GM12878 (cell line): ENCODE data around the gene PSMD4. TPM values are rescaled to one million over a fixed set of nuclear protein-coding genes. Genes with fewer than 3 reads are reported as not detected.

Source experiments
- ATAC-seq: fragments of 200-7000 bp; cut with Tn5 transposase; 3 replicates; pipeline ENCODE4 v1.9.1; 2020; ENCODE audit warnings: mild to moderate bottlenecking, moderate library complexity
- BruUV-seq: library from RNA; stranded (reverse); fragments of 400-500 nt; replicated peaks from 2 replicates; lab custom pipeline; 2021; lab: Mats Ljungman, UMichigan
- CTCF ChIA-PET: fragments of 300-600 bp; sonication (Branson Sonifier 250); formaldehyde crosslinking; extraction: SDS; loops from one replicate; lab custom pipeline; 2021; ENCODE audit warnings: inconsistent platforms; lab: Yijun Ruan, JAX
- POLR2A ChIA-PET: fragments of 350-600 bp; formaldehyde crosslinking; extraction: SDS; loops from one replicate; lab custom pipeline; 2021; ENCODE audit warnings: inconsistent platforms; lab: Charles Lee
- RAD21 ChIA-PET: fragments of 300-600 bp; sonication (Branson Sonifier 250); formaldehyde crosslinking; loops from one replicate; lab custom pipeline; 2023; ENCODE audit warnings: antibody characterized with exemption; ENCODE audit not compliant: unreplicated experiment; lab: Charles Lee
- SMC1A ChIA-PET: fragments of 300-600 bp; sonication (Branson Sonifier 250); formaldehyde crosslinking; loops from one replicate; lab custom pipeline; 2023; ENCODE audit not compliant: unreplicated experiment, uncharacterized antibody; lab: Charles Lee
- DNase-seq: peaks from one replicate; pipeline ENCODE4 v3.0.0-alpha.2; 2011; ENCODE audit warnings: low read depth, low spot score
- FAIRE-seq: peaks from 3 replicates; lab custom pipeline; 2011; peaks lifted over from hg19 to GRCh38; lab: Jason Lieb, UNC
- H2AFZ ChIP-seq: 2 replicates; pipeline ENCODE4 v1.6.0; 2011; ENCODE audit warnings: low read depth, low read length, control low read depth; ENCODE audit not compliant: control insufficient read depth
- H3K27ac ChIP-seq: 2 replicates; pipeline ENCODE4 v1.5.1; 2011; ENCODE audit warnings: control low read depth; ENCODE audit not compliant: control insufficient read depth, insufficient read depth
- H3K27me3 ChIP-seq, 2 experiments: replicated peaks in 1 of 2; 2 replicates each; pipeline versions ENCODE4 v1.6.0 to v1.6.1; 2011; ENCODE audit warnings: low read length in 1 of 2; ENCODE audit not compliant: control insufficient read depth in 2 of 2, insufficient read depth in 2 of 2
- H3K36me3 ChIP-seq, 2 experiments: 2 replicates each; pipeline ENCODE4 v1.5.1; 2011; ENCODE audit warnings: low read length in 1 of 2; ENCODE audit not compliant: control insufficient read depth in 2 of 2, insufficient read depth in 2 of 2
- H3K4me1 ChIP-seq: 2 replicates; pipeline ENCODE4 v1.6.1; 2011; ENCODE audit warnings: mild to moderate bottlenecking, low read length, moderate library complexity, mixed read lengths; ENCODE audit not compliant: control insufficient read depth, insufficient read depth
- H3K4me2 ChIP-seq: 2 replicates; pipeline ENCODE4 v1.6.0; 2011; ENCODE audit warnings: control low read depth; ENCODE audit not compliant: control insufficient read depth, insufficient read depth
- H3K4me3 ChIP-seq: fragments of 200-600 bp; sonication (generic); 2 replicates; pipeline ENCODE4 v1.5.1; 2016
- H3K79me2 ChIP-seq: 2 replicates; pipeline ENCODE4 v1.6.0; 2011; ENCODE audit warnings: low read length; ENCODE audit not compliant: control insufficient read depth, insufficient read depth
- H3K9ac ChIP-seq: 2 replicates; pipeline ENCODE4 v1.8.0; 2011; ENCODE audit warnings: low read length, control low read depth, mixed read lengths; ENCODE audit not compliant: control insufficient read depth, insufficient read depth
- H3K9me3 ChIP-seq: replicated peaks from 3 replicates; pipeline ENCODE4 v1.5.1; 2011; ENCODE audit warnings: mild to moderate bottlenecking, low read length; ENCODE audit not compliant: control insufficient read depth, insufficient read depth
- H4K20me1 ChIP-seq: 2 replicates; pipeline ENCODE4 v1.6.0; 2011; ENCODE audit not compliant: control insufficient read depth, insufficient read depth
- BMI1 ChIP-seq: fragments of 450-650 bp; IDR thresholded peaks from 2 replicates; pipeline ENCODE4 v1.6.1; 2016; ENCODE audit warnings: mild to moderate bottlenecking, moderate library complexity, borderline replicate concordance
- FOS ChIP-seq: IDR thresholded peaks from 3 replicates; pipeline ENCODE4 v1.6.1; 2011; ENCODE audit warnings: borderline replicate concordance; ENCODE audit not compliant: insufficient read length; ENCODE audit errors: extremely low read depth
- HDGF ChIP-seq: fragments of 450-650 bp; IDR thresholded peaks from 2 replicates; pipeline ENCODE4 v1.6.1; 2016; ENCODE audit warnings: antibody characterized with exemption
- NR2F1 ChIP-seq: fragments of 450-650 bp; conservative IDR thresholded peaks from 2 replicates; pipeline ENCODE4 v1.6.1; 2017; ENCODE audit warnings: mild to moderate bottlenecking
- PML ChIP-seq: IDR thresholded peaks from 2 replicates; pipeline ENCODE4 v1.6.1; 2012; ENCODE audit warnings: low read length, inconsistent platforms
- REST ChIP-seq: IDR thresholded peaks from 2 replicates; pipeline ENCODE4 v1.6.1; 2012; ENCODE audit warnings: mild to moderate bottlenecking, low read depth, low read length
- WGBS: methylation state at CpG from one replicate; pipeline ENCODE4 v1.1.6; 2016; ENCODE audit warnings: low lambda C conversion rate; ENCODE audit not compliant: insufficient replicate concordance, insufficient coverage; ENCODE audit errors: missing lambda C conversion rate; 5-methylcytosine and 5-hydroxymethylcytosine counted together
- in situ Hi-C: fragments of 300-500 bp; cut with MboI; formaldehyde crosslinking; loops from 9 replicates; pipeline ENCODE4 v1.14.3; 2018; ENCODE audit warnings: mixed read lengths
- intact Hi-C: fragments of 100-400 bp; cut with micrococcal nuclease; formaldehyde crosslinking; loops from one replicate; pipeline ENCODE4 v1.14.2; 2022; ENCODE audit not compliant: unreplicated experiment
- polyA plus RNA-seq, 11 experiments: library from polyadenylated mRNA; depleted of rRNA in 4 of 11; unstranded in 6 of 11; stranded (reverse) in 5 of 11; fragments of >200 nt; fragmentation: Nextera tagmentation in 4 of 11; fragmentation: Illumina TruSeq in 1 of 11; extraction: Ambion mirVana in 4 of 11; extraction: Trizol in 1 of 11; gene quantifications; 1 replicate in 1 of 11; 2 replicates in 10 of 11; pipeline versions ENCODE4 v1.2.1 to v1.2.3, GENCODE V29; 2011 to 2016; ENCODE audit warnings: inconsistent platforms in 2 of 11, missing spikeins in 2 of 11, low read depth in 1 of 11
- total RNA-seq, 4 experiments: library from RNA; depleted of rRNA in 3 of 4; stranded (reverse); fragments of >200 nt in 3 of 4; fragmentation: Illumina TruSeq in 1 of 4; extraction: Trizol in 1 of 4; gene quantifications; 2 replicates each; pipeline versions ENCODE4 v1.2.1 to v1.2.3, GENCODE V29; 2013 to 2021

PSMD4 gene
- total and polyA plus RNA-seq, 10 of the 15 experiments (the other 5 are each of a cell fraction or from before 2014, with no cell fraction given) = 129 to 281 (median 188) TPM

- TF ChIP-seq REST = no peak
- TF ChIP-seq PML = no peak
- no peak for TF ChIP-seq FOS
- no peak for TF ChIP-seq BMI1
Observed at GRCh38 chr1:151312411-151312810, 57.9 kb downstream of the PSMD4 start (continued).

GRCh38 chr1:151312826-151313225, 58.3 kb downstream of the PSMD4 start:
- Histone ChIP-seq H4K20me1 (0 out of 2 replicates have a peak, but pooled peaks cover 4% of the 10 kb centered on the region), H3K79me2 (no peaks in the 10 kb centered on the region), H3K4me1 (no peaks in the 10 kb centered on the region), H3K9ac (no peak overlapping the region), H3K27me3 (no peaks in the 10 kb centered on the region), H3K9me3 (no peaks in the 10 kb centered on the region), H3K27ac (no peak overlapping the region), H3K4me2 (no peak overlapping the region), H2AFZ (no peak overlapping the region), H3K36me3 (peaks cover 15 to 44% of the 10 kb centered on the region in 2 experiments), H3K4me3 (no peak overlapping the region)
- intact Hi-C loops = no loop called here
- SMC1A ChIA-PET = interaction anchor here (0.7 to 3.8 kb wide), 4 partner anchors 11 to 26 kb away, joined by 3 to 15 read pairs (median 8); partner anchors contain the start of gene PI4KB
- ATAC-seq (no peak), DNase-seq (no peak), FAIRE-seq (no peak)
- WGBS = 77% methylated on average over 8 of the region's 8 CpGs
- no TSS peak for BruUV-seq
- TF ChIP-seq HDGF = no peak
- TF ChIP-seq REST = no peak
- no peak for TF ChIP-seq NR2F1
- in situ Hi-C loops = no loop called here
- RAD21 ChIA-PET = interaction anchor here (0.8 to 1.8 kb wide), 3 partner anchors 12 to 213 kb away, joined by 4 to 6 read pairs (median 4); no protein-coding TSS in a partner anchor
- POLR2A ChIA-PET = interaction anchor here (4.8 kb wide), 1 partner anchor 14 kb away, joined by 19 read pairs; the partner anchor contains the start of gene PI4KB
- CTCF ChIA-PET = interaction anchor here (1.7 to 4.1 kb wide), 4 partner anchors 12 to 213 kb away, joined by 3 to 32 read pairs (median 8); partner anchors contain the start of gene PI4KB
